HK-2 (cell line): ENCODE measurements around the gene FAM181B.

ENCODE experiments used
- DNase-seq: peaks from one replicate; pipeline ENCODE4 v3.0.0-alpha.2; 2018; ENCODE audit not compliant: unreplicated experiment

Gene FAM181B

DNA sequence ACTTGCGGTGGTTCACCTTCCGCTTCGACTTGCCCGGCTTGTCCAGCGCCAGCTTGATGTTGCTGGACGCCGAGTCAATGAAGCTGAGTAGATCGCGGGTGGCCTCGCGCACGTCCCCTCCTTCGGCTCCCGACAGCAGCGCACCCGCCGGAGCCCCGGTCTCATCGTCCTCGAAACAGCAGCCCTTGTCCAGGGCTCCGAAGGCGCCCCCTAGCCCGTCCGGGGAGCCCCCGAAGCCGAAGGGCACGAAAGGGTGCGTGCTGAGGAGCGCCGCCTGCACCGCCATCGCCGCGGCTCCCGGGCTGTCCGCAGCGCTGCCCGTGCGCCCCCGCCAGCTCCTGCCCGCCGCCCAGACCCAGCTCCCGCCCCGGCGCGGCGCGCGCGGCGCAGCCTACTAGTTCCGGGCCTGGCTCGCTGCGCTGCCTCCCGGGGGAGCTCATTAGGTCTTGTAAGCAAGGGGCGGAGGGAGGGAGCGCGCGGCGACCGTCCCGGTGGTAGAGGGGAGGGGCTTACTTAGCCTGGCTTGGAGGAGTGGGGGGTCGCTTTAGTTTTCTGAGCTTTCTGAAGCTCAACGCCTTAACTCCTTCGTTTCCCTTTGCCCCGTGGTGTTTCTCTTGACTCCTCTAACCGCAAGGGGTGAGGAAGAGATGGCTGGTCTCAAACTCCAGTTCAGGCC, at the start of gene FAM181B:
Gene FAM181B, minus strand, starts transcription at position 421 of the 676 bp plus-strand sequence. Its CDS starts 135 bp downstream, at position 286.
- peak; percentile 22 for DNase-seq

GRCh38 chr11:82782825-82783374, 49.2 kb upstream of the FAM181B start:
- no peak for DNase-seq

- no peak for DNase-seq
Observed at GRCh38 chr11:82778776-82779175, 45.1 kb upstream of the FAM181B start.

DNA sequence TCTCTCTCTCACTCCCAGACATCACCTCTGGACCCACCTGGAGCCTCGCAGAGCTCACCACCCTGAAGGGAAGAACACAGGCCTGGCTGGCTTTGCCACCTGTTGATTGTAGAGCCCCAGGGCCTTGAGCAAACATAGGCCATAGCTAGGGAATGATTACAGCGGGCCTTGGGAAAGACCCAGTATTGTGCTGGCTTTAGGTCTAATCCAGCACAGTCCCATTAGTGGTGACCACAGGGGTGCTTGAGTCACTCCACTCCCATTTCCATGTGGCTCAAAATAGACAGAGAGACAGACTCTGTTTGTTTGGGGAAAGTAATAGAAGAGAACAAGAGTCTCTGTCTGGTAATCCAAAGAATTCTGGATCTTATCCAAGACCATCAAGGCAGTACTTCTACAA, 42.7 kb upstream of the FAM181B start:
- DNase-seq, result no peak

GRCh38 chr11:82775736-82776346, 42.2 kb upstream of the FAM181B start:
- DNase-seq, result peak; percentile 32

DNA sequence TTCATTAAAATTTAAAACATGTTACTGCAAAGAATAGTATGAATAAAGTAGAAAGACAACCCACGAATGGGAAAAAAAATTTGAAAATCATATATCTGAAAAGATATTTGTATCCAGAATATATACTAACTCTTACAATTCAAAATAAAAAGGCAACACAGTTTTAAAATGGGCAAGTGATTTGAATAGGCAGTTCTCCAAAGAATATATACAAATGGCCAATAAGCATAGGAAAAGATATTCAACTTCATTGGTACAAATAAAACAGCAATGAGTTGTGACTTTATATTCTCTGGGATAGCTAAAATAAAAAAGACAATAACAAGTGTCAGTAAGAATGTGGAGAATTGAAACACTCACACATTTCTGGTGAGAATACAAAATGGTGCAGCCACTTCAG, 41.6 kb upstream of the FAM181B start:
- no peak for DNase-seq

DNA sequence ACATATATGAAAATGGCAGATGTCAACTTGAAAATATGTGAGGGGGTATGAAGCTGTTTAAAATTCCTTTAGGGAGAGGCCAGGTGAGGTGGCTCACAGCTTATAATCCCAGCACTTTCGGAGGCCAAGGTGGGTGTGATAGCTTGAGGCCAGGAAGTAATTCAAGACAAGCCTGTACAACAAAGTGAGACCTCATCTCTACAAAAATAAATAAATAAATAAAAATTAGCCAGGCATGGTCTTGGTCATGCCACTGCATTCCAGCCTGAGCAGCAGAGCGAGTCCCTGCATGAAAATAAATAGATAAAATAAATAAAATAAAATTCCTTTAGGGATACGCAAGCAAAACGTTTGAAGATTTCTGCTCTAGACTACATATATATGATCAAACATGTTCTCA, 38.1 kb upstream of the FAM181B start:
- no peak for DNase-seq

DNA sequence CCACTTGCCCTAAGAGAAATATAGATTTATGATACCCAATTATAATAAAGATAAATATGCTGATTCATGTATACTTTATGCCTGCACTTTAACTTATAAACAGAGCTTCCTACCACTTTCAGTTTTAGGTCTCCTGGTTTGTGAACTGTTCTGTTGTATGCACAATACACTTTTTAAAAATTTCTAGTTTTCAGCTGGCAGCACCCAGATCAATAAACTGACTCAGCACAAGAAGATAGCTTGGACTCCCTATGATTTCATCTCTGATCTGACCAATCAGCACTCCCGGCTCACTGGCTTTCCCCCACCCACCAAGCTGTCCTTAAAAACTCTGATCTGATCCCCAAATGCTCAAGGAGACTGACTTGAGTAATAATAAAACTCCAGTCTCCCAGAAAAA, 33.5 kb upstream of the FAM181B start:
- DNase-seq, result no peak

DNA sequence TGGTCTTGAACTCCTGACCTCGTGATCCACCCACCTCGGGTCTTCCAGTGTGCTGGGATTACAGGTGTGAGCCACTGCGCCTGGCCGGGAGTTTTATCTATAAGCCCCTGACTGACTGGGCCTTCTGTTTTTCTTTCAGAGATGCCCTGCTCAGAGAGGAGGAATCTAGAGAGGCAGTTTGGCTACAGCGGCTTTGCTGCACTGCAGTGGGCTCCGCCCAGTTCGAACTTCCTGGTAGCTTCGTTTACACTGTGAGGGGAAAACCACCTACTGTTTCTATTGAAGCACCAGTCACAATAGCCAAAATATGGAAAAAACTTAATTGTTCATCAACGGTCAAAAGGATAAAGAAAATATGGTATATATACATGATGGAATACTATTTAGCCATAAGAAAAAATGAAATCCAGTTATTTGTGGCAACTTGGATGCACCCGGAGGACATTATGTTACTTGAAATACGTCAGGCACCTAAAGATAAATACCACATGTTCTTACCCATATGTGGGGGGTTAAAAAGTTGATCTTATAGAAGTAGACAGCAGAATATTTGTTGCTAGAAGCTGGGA, 31.9 kb upstream of the FAM181B start:
- DNase-seq, result no peak

DNA sequence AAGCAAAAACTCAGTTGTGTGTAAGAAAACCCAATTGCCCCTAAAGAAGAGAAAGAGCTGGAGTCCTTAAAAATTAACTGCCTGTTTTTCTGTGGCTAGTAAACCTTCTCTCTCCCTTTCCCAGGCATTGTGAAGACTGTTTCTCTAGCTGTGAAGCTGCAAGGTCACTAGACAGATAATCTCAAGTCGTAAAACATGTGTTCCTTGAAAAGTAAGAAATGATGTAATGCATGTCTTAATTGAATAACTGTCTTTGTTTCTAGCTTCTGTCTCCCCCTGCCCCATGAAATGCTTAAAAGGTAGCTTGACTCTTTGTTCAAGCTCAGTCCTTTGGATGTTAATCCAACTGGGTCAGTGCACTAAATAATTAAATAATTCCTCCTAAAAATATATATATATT, 29.5 kb upstream of the FAM181B start:
- DNase-seq, result no peak

DNA sequence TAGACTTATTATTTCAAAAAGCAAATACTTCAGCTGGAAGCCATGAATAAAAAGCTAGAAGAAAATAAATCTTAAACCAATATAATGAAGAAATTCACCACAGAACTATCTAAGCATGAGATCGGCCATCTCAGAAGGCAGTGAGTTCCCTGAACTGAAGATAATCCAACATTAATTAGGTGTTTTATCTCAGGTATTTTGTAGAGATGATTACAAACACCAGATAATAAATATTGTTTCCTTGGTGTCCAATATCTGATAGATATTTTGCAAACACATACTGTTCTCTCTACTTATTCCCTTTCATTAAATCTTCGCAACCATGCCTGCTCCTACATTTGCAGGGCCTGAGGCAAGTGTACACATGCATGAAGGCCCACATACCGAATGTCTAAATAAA, 26.0 kb upstream of the FAM181B start:
- DNase-seq, result no peak

- no peak for DNase-seq
Observed at GRCh38 chr11:82757660-82758357, 24.1 kb upstream of the FAM181B start.

DNA sequence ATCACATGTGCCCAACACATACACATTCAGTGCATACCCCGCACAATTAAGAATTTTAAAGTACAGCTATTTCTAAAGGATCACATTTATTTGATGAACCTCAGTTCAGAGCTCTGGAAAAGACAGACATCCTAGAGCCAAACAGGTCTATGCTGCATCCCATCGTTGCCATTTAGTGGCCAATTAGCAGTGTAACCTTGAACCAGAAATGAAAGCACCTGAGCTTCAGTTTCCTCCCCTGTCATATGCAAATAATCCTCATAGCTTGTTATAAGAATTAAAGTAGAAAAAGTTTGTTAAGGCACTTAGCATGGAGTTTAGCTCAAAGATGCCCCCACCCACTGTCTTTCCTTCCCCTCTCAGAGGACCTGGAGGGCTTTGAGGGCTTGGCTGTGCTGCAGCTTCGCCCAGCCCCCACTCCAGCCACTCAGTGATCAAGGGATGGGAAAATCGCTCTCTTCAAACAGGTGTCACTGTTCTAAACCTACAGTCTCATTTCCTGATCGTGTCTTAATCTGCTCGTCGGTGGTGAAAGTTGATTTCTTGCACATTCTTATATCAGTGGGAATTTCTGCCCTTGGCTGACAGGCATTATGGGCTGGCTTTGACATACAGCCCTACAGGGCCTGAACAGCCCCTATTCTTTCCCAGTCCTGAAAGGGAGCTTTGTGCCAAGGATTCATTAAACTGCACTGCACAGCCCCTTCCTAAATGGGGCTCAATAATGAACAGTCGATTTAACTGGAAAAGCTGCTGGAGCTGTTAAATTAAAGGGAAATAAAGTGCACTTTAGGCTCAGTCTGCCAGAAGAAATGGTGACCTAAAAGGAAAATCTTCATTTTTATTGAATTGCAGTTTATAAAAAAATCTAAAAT, 23.3 kb upstream of the FAM181B start:
- no peak for DNase-seq

DNA sequence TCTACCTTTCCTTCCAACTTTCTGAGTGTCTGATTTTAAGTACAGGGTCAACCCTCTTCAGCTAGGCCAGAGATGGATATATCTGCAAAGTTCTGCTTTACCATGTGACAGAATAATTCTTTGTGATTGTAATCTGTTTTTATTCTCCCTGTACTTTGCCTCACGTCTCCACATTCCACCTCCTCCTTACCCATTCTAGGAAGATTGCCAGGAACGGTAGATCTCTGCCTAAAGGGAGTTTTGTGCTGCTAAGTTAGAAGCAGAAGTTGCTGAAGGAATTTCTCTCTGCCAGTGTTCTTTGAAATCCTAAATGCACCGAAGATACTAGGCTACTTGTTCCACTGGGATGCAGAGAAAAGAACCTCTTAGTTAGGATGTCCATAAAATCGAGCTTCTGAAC, 20.7 kb upstream of the FAM181B start:
- DNase-seq, result no peak

- no peak for DNase-seq
Observed at GRCh38 chr11:82753921-82754320, 20.3 kb upstream of the FAM181B start.

- no peak for DNase-seq
Observed at GRCh38 chr11:82752801-82753200, 19.1 kb upstream of the FAM181B start.

DNA sequence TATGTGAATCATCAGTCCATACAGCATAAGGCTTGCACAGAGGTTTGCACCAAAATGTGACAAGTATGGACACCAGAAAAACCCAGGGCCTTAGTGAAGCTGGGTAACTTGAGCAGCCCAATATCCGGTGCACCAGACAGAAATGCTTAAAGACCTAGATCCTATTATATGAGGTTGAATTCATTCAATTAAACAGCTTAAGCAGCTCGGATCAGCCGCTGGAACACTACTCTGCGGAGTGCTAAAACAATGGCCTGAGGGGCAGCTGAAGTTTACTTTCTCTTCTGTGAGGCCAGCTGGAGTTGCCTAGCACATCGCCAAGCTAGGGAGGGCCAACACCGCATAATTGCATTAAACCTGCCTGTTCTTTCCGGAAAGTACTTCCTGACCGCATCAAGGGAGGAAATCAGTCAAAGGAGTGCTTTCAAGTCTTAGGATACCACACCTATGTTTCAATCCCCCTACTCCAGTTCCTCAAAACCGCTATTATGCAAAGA, 17.0 kb upstream of the FAM181B start:
- no peak for DNase-seq

- DNase-seq, result no peak
Observed at GRCh38 chr11:82747471-82747870, 13.8 kb upstream of the FAM181B start.

DNA sequence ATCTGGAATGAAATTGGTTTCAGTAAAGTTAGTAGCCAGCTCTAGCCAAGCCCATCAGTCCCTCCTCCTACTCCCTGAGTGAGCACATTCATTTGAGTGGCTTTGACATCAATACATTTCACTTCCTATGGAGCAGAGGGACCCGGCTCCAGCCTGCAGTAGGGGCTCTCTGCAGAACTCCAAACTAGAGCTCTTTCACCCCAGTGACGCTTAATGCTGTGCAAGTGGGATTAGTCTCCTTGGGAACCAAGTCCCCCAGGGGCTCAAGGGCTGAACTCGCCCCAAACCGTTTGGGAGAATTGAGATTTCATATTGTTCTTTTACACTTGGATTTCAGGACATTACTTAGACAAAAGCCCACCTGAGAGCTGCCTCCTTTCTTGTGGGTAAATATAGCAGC, 4.4 kb upstream of the FAM181B start:
- DNase-seq, result no peak

DNA sequence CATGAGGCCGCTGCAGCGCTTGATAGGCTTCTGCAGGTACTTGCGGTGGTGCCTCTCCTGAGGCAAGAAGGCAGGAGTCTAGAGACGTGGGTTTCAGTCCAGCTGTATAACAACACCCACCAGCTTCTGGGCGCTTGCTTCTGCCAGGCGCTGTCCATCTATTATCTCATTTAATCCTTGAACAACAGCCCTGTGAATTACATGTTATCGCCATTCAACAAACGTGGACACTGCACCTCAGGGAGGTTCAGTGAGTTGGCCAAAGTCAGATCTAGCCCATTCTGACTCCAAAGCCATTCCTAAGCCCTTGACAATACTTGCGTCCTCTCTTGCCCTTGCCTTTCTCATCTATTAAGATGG, 436 bp upstream of the FAM181B start:
- DNase-seq, result no peak

DNA sequence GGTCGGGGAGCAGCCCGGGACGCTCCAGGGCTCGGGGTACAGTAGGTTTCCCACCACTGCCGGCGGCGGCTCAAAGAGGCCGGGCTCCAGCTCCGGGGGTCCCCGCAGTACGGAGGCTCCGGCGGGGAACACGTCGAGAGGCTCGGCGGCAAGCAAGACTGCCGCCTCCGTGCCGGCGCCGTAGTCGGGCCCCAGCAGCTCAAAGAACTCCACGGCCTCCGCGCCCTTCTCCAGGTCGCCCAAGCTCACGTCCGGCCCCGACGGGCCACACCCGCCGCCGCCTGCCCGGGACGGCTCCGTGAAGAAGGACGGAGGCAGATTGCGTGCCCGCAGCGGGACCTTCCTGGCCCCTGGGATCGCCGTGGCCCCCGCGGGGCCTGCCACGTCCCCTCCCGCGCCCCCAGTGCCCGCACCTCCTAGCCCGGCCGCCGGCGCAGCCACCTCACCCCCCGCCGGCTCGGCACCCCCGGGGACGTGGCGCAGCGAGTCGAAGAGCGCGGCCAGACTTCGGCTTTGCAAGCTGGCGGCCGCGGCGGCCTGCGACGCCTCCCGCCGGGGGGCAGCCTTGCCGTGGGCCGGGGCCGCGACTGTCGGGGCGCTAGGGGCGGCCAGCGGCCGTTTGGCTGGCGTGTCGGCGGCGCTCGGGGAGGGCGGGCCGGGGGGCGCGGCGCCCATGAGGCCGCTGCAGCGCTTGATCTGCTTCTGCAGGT, 775 bp downstream of the FAM181B start:
- no peak for DNase-seq
